Liver (tissue), 9 donors: ENCODE data around the gene TMC1. TPM values are rescaled to one million over a fixed set of nuclear protein-coding genes. Genes with fewer than 3 reads are reported as not detected.
A peak's percentile ranks its signal among the peaks of the same experiment; 100 is the strongest.

Experiments used
- DNase-seq: peaks from one replicate; pipeline ENCODE4 v3.0.0-alpha.2; 2017; ENCODE audit warnings: low spot score
- H3K27ac ChIP-seq, 2 donors: one replicate each; pipeline ENCODE4 v1.7.0; 2013; ENCODE audit warnings: inconsistent platforms in 2 of 2, low read length in 2 of 2, control low read depth in 1 of 2, low read depth in 1 of 2, mild to moderate bottlenecking in 1 of 2
- H3K27me3 ChIP-seq, 4 donors: one replicate each; pipeline versions ENCODE4 v1.6.1 to v1.7.0; 2013; ENCODE audit warnings: low read length in 3 of 4, inconsistent platforms in 1 of 4, mild to moderate bottlenecking in 1 of 4, moderate library complexity in 1 of 4; ENCODE audit not compliant: control insufficient read depth in 4 of 4, insufficient read depth in 4 of 4
- H3K36me3 ChIP-seq, 4 donors: one replicate each; pipeline versions ENCODE4 v1.6.1 to v1.7.0; 2013; ENCODE audit warnings: low read length in 3 of 4, mild to moderate bottlenecking in 3 of 4, low read depth in 1 of 4, moderate library complexity in 1 of 4; ENCODE audit not compliant: control insufficient read depth in 4 of 4, insufficient read depth in 3 of 4
- H3K4me1 ChIP-seq, 4 donors: one replicate each; pipeline versions ENCODE4 v1.6.1 to v1.7.0; 2013; ENCODE audit warnings: low read length in 3 of 4, mild to moderate bottlenecking in 3 of 4, moderate library complexity in 1 of 4; ENCODE audit not compliant: control insufficient read depth in 4 of 4, insufficient read depth in 4 of 4
- H3K4me3 ChIP-seq, 3 donors: one replicate each; pipeline versions ENCODE4 v1.6.1 to v1.7.0; 2013; ENCODE audit warnings: low read length in 3 of 3, control low read depth in 1 of 3, low read depth in 1 of 3, mild to moderate bottlenecking in 1 of 3
- H3K9ac ChIP-seq, 2 donors: one replicate each; pipeline ENCODE4 v1.7.0; 2013; ENCODE audit warnings: low read length in 2 of 2, mild to moderate bottlenecking in 2 of 2, moderate library complexity in 2 of 2, control low read depth in 1 of 2, low read depth in 1 of 2
- H3K9me3 ChIP-seq, 4 donors: one replicate each; pipeline versions ENCODE4 v1.6.1 to v1.7.0; 2013; ENCODE audit warnings: low read length in 3 of 4; ENCODE audit not compliant: control insufficient read depth in 4 of 4
- CTCF ChIP-seq: fragments of 150-350 bp; IDR thresholded peaks from 2 replicates; pipeline ENCODE4 v1.5.1; 2017; ENCODE audit warnings: improper control_type of control experiment, low read depth, low read length; ENCODE audit not compliant: missing input control
- FOXA2 ChIP-seq: IDR thresholded peaks from 2 replicates; pipeline ENCODE4 v1.6.1; 2016; ENCODE audit warnings: antibody characterized with exemption
- HNF4A ChIP-seq, 2 donors: conservative IDR thresholded peaks; 2 replicates each; pipeline ENCODE4 v1.6.1; 2016; ENCODE audit warnings: antibody characterized with exemption in 2 of 2, mild to moderate bottlenecking in 2 of 2
- MAX ChIP-seq: IDR thresholded peaks from 2 replicates; pipeline ENCODE4 v1.6.1; 2016; ENCODE audit warnings: antibody characterized with exemption
- NR2F2 ChIP-seq: IDR thresholded peaks from 2 replicates; pipeline ENCODE4 v1.6.1; 2016; ENCODE audit warnings: antibody characterized with exemption
- REST ChIP-seq: IDR thresholded peaks from 2 replicates; pipeline ENCODE4 v1.6.1; 2016; ENCODE audit warnings: antibody characterized with exemption, mild to moderate bottlenecking
- RXRA ChIP-seq, 2 donors: IDR thresholded peaks; 2 replicates each; pipeline ENCODE4 v1.6.1; 2017 to 2018; ENCODE audit warnings: antibody characterized with exemption in 2 of 2, mild to moderate bottlenecking in 1 of 2
- TAF1 ChIP-seq: conservative IDR thresholded peaks from 2 replicates; pipeline ENCODE4 v1.6.1; 2016; ENCODE audit warnings: antibody characterized with exemption, mild to moderate bottlenecking
- YY1 ChIP-seq: IDR thresholded peaks from 2 replicates; pipeline ENCODE4 v1.6.1; 2016; ENCODE audit warnings: antibody characterized with exemption, mild to moderate bottlenecking
- WGBS: extraction: QIAGEN DNeasy Blood & Tissue Kit; methylation state at CpG from one replicate; pipeline ENCODE4 v1.1.7; 2013; 5-methylcytosine and 5-hydroxymethylcytosine counted together
- polyA plus RNA-seq, 2 donors: library from polyadenylated mRNA; stranded (reverse) in 1 of 2; unstranded in 1 of 2; fragments of 200-250 nt in 1 of 2; fragments of >200 nt in 1 of 2; fragmentation: Nextera tagmentation in 1 of 2; extraction: Ambion mirVana in 1 of 2; gene quantifications; one replicate each; pipeline versions ENCODE4 v1.2.1 to v1.2.3, GENCODE V29; 2013 to 2015
- total RNA-seq, 2 donors: library from RNA; depleted of rRNA; stranded (reverse); fragments of >200 nt; gene quantifications; one replicate each; pipeline ENCODE4 v1.2.3, GENCODE V29; 2014
- TF ChIP-seq, protein P1 (sequence below): IDR thresholded peaks from 2 replicates; pipeline ENCODE4 v1.6.1; 2016; ENCODE audit warnings: antibody characterized with exemption
- donor health status: healthy.
- donor health status: healthy.
- donor health status: healthy.
- donor health status: healthy.
- donor health status: healthy.

Gene TMC1
- total and polyA plus RNA-seq, 4 donors, result 0.09 TPM; not detected in 3

DNA sequence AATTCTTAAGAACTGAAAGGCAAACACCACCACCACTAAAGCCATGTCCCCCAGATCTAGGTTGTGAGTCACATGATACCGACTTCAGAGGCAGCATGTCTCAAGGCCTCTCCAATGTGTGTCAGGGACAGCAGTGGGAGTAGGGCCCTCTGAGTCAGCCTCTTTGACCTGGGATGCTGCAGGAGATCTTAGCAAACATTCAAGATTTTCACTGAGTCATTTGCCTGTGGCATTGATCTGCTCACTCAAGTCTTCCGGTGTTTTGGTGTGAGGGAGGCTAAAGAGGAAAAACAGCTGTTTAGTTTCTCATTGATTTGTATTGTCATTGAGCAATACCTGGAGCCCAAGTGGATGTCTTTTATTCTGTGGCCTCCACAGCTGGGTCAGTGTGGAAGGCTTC is 36.1 kb downstream of the TMC1 start:
- no peak overlapping the region for H3K9ac ChIP-seq
- WGBS, result 45% methylated on average over 2 of the region's 2 CpGs

GRCh38 chr9:72560086-72560485 is 38.7 kb downstream of the TMC1 start:
- no peak overlapping the region for H3K27ac ChIP-seq
- H3K9ac ChIP-seq, result no peak overlapping the region
- TF ChIP-seq, protein P1, sequence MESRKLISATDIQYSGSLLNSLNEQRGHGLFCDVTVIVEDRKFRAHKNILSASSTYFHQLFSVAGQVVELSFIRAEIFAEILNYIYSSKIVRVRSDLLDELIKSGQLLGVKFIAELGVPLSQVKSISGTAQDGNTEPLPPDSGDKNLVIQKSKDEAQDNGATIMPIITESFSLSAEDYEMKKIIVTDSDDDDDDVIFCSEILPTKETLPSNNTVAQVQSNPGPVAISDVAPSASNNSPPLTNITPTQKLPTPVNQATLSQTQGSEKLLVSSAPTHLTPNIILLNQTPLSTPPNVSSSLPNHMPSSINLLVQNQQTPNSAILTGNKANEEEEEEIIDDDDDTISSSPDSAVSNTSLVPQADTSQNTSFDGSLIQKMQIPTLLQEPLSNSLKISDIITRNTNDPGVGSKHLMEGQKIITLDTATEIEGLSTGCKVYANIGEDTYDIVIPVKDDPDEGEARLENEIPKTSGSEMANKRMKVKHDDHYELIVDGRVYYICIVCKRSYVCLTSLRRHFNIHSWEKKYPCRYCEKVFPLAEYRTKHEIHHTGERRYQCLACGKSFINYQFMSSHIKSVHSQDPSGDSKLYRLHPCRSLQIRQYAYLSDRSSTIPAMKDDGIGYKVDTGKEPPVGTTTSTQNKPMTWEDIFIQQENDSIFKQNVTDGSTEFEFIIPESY, result no peak
- no peak for TF ChIP-seq FOXA2
- TF ChIP-seq TAF1, result no peak
- TF ChIP-seq NR2F2, result no peak
- no peak for TF ChIP-seq CTCF
- TF ChIP-seq YY1, result no peak
- no peak for TF ChIP-seq MAX
- no peak for TF ChIP-seq RXRA (IDR thresholded peaks at IDR 0.05)
- TF ChIP-seq REST, result no peak
- H3K4me3 ChIP-seq, result no peak overlapping the region
- no peaks in the 10 kb centered on the region for H3K9me3 ChIP-seq
- DNase-seq, result no peak
- WGBS, result 76% methylated on average over 1 of the region's 1 CpG
- H3K4me1 ChIP-seq, result peaks cover 0 to 3% (median 0%) of the 10 kb centered on the region in 4 donors
- H3K27me3 ChIP-seq, result no peaks in the 10 kb centered on the region
- H3K36me3 ChIP-seq, result no peaks in the 10 kb centered on the region

More for the DNA sequence above, 36.1 kb downstream of the TMC1 start:
- TF ChIP-seq HNF4A (conservative IDR thresholded peaks at IDR 0.05) (peak in 1 of 2 donors; percentile 9), MAX (no peak)
- Histone ChIP-seq H3K27ac (no peak overlapping the region), H3K9me3 (no peaks in the 10 kb centered on the region), H3K4me1 (peaks cover 0 to 8% (median 2%) of the 10 kb centered on the region in 4 donors), H3K4me3 (no peak overlapping the region), H3K36me3 (no peaks in the 10 kb centered on the region), H3K27me3 (no peaks in the 10 kb centered on the region)
- no peak for DNase-seq
